ENCODE data around the gene HMCN2.

The HMCN2 gene

DNA sequence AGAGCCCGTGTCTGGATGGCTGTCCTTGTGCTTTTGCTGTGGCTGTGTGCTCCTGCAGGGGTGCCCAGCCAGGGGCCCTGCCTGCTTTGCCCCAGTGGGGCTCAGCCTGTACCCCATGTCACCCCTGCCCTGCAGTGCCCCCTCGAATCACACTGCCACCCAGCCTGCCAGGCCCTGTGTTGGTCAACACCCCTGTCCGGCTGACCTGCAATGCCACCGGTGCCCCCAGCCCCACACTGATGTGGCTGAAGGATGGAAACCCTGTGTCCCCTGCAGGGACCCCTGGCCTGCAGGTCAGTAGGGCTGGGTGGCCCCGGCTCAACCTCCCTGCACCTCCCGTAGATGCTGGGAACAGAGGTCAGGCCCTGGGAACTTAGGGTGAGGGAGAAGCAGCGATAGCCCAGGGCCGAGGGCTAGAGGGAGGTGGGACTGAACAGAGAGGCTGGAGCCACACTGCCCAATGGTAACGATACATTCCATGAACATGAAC is 96.4 kb downstream of the HMCN2 start:
- H3K4me1 ChIP-seq (ENCODE audit: insufficient read depth, low read length, poor library complexity, severe bottlenecking) = no peaks in the 10 kb centered on the region
- TF ChIP-seq EZH2phosphoT487 (IDR thresholded peaks at IDR 0.05; ENCODE audit: borderline replicate concordance) (no peak), CTCF (conservative IDR thresholded peaks at IDR 0.05; ENCODE audit: low read length) (no peak)
- H3K36me3 ChIP-seq (ENCODE audit: insufficient read depth, low read length) = no peaks in the 10 kb centered on the region
- H3F3A ChIP-seq (ENCODE audit: low read depth) = no peaks in the 10 kb centered on the region
- H4K20me1 ChIP-seq (ENCODE audit: insufficient read depth, low read length, poor library complexity, severe bottlenecking) = no peaks in the 10 kb centered on the region
- no peak overlapping the region for H3K9ac ChIP-seq (ENCODE audit: low read depth, low read length, poor library complexity, severe bottlenecking)
- H3K4me3 ChIP-seq (ENCODE audit: low read length, poor library complexity, severe bottlenecking) = no peak overlapping the region
- H3K9me3 ChIP-seq (ENCODE audit: insufficient read depth, low read depth, low read length) = no peaks in the 10 kb centered on the region
- no peak overlapping the region for H2AFZ ChIP-seq (ENCODE audit: low read length)
- H3K27me3 ChIP-seq (ENCODE audit: insufficient read depth, low read length, poor library complexity, severe bottlenecking) = no peaks in the 10 kb centered on the region
- no peaks in the 10 kb centered on the region for H3K79me2 ChIP-seq (ENCODE audit: insufficient read depth, low read length)
- H3K9me2 ChIP-seq (replicated peaks; ENCODE audit: low read depth, low read length) = no peaks in the 10 kb centered on the region
- H3K4me2 ChIP-seq (ENCODE audit: low read depth, low read length, poor library complexity, severe bottlenecking) = no peak overlapping the region

GRCh38 chr9:130362691-130363090 is 97.1 kb downstream of the HMCN2 start:
- Histone ChIP-seq H3K79me2 (ENCODE audit: insufficient read depth, low read length) (no peaks in the 10 kb centered on the region), H3K4me1 (ENCODE audit: insufficient read depth, low read length, poor library complexity, severe bottlenecking) (no peaks in the 10 kb centered on the region), H4K20me1 (ENCODE audit: insufficient read depth, low read length, poor library complexity, severe bottlenecking) (no peaks in the 10 kb centered on the region), H3K9ac (ENCODE audit: low read depth, low read length, poor library complexity, severe bottlenecking) (no peak overlapping the region), H3K9me2 (replicated peaks; ENCODE audit: low read depth, low read length) (no peaks in the 10 kb centered on the region), H2AFZ (ENCODE audit: low read length) (no peak overlapping the region), H3K27me3 (ENCODE audit: insufficient read depth, low read length, poor library complexity, severe bottlenecking) (no peaks in the 10 kb centered on the region), H3K9me3 (ENCODE audit: insufficient read depth, low read depth, low read length) (no peaks in the 10 kb centered on the region), H3K36me3 (ENCODE audit: insufficient read depth, low read length) (no peaks in the 10 kb centered on the region), H3F3A (ENCODE audit: low read depth) (no peaks in the 10 kb centered on the region), H3K4me2 (ENCODE audit: low read depth, low read length, poor library complexity, severe bottlenecking) (no peak overlapping the region), H3K4me3 (ENCODE audit: low read length, poor library complexity, severe bottlenecking) (no peak overlapping the region)
- TF ChIP-seq EZH2phosphoT487 (IDR thresholded peaks at IDR 0.05; ENCODE audit: borderline replicate concordance) (no peak), CTCF (conservative IDR thresholded peaks at IDR 0.05; ENCODE audit: low read length) (no peak)

- no peaks in the 10 kb centered on the region for H3K9me2 ChIP-seq (replicated peaks; ENCODE audit: low read depth, low read length)
- no peak overlapping the region for H2AFZ ChIP-seq (ENCODE audit: low read length)
- H3K4me3 ChIP-seq (ENCODE audit: low read length, poor library complexity, severe bottlenecking) = no peak overlapping the region
- H3K9ac ChIP-seq (ENCODE audit: low read depth, low read length, poor library complexity, severe bottlenecking) = no peak overlapping the region
- no peaks in the 10 kb centered on the region for H3K9me3 ChIP-seq (ENCODE audit: insufficient read depth, low read depth, low read length)
- H3K27me3 ChIP-seq (ENCODE audit: insufficient read depth, low read length, poor library complexity, severe bottlenecking) = no peaks in the 10 kb centered on the region
- H3F3A ChIP-seq (ENCODE audit: low read depth) = no peaks in the 10 kb centered on the region
- no peaks in the 10 kb centered on the region for H3K4me1 ChIP-seq (ENCODE audit: insufficient read depth, low read length, poor library complexity, severe bottlenecking)
- H3K4me2 ChIP-seq (ENCODE audit: low read depth, low read length, poor library complexity, severe bottlenecking) = no peak overlapping the region
- TF ChIP-seq CTCF (conservative IDR thresholded peaks at IDR 0.05; ENCODE audit: low read length) = no peak
- TF ChIP-seq EZH2phosphoT487 (IDR thresholded peaks at IDR 0.05; ENCODE audit: borderline replicate concordance) = no peak
- no peaks in the 10 kb centered on the region for H3K36me3 ChIP-seq (ENCODE audit: insufficient read depth, low read length)
- no peaks in the 10 kb centered on the region for H3K79me2 ChIP-seq (ENCODE audit: insufficient read depth, low read length)
- no peaks in the 10 kb centered on the region for H4K20me1 ChIP-seq (ENCODE audit: insufficient read depth, low read length, poor library complexity, severe bottlenecking)
Observed at GRCh38 chr9:130363755-130364404, 98.3 kb downstream of the HMCN2 start.
